ENCODE measurements around the gene ANGPTL2.
"Not testable (repeated sequence)": the region's sequence is repeated elsewhere in the genome, so short reads cannot be mapped to it uniquely, and the experiment has no call there.

Gene ANGPTL2

GRCh38 chr9:127154390-127155191, 32.2 kb upstream of the ANGPTL2 start:
- no peak for DNase-seq (ENCODE audit: low spot score)

GRCh38 chr9:127154003-127154389, 31.6 kb upstream of the ANGPTL2 start:
- DNase-seq (ENCODE audit: low spot score), result no peak

- DNase-seq (ENCODE audit: low spot score), result no peak
These were observed 31.1 kb upstream of the ANGPTL2 start for GRCh38 chr9:127153501-127153900.

- no peak for DNase-seq (ENCODE audit: low spot score)
These were observed 27.3 kb upstream of the ANGPTL2 start for GRCh38 chr9:127149463-127150390.

GRCh38 chr9:127149010-127149409, 26.6 kb upstream of the ANGPTL2 start:
- DNase-seq (ENCODE audit: low spot score), result no peak

GRCh38 chr9:127148014-127148413, 25.6 kb upstream of the ANGPTL2 start:
- DNase-seq (ENCODE audit: low spot score), result no peak

- DNase-seq (ENCODE audit: low spot score), result no peak
These were observed 24.8 kb upstream of the ANGPTL2 start for GRCh38 chr9:127147251-127147650.

GRCh38 chr9:127146841-127147240, 24.4 kb upstream of the ANGPTL2 start:
- not testable (repeated sequence) for DNase-seq (ENCODE audit: low spot score)

GRCh38 chr9:127144670-127145445, 22.4 kb upstream of the ANGPTL2 start:
- DNase-seq (ENCODE audit: low spot score), result no peak

- DNase-seq (ENCODE audit: low spot score), result no peak
These were observed 21.6 kb upstream of the ANGPTL2 start for GRCh38 chr9:127143920-127144465.

- DNase-seq (ENCODE audit: low spot score), result no peak
These were observed 20.6 kb upstream of the ANGPTL2 start for GRCh38 chr9:127142931-127143464.

GRCh38 chr9:127142291-127142690, 19.9 kb upstream of the ANGPTL2 start:
- no peak for DNase-seq (ENCODE audit: low spot score)

GRCh38 chr9:127140842-127141675, 18.6 kb upstream of the ANGPTL2 start:
- DNase-seq (ENCODE audit: low spot score), result no peak

- no peak for DNase-seq (ENCODE audit: low spot score)
These were observed 17.7 kb upstream of the ANGPTL2 start for GRCh38 chr9:127140181-127140580.

GRCh38 chr9:127139775-127140174, 17.3 kb upstream of the ANGPTL2 start:
- DNase-seq (ENCODE audit: low spot score), result no peak

GRCh38 chr9:127139071-127139731, 16.8 kb upstream of the ANGPTL2 start:
- no peak for DNase-seq (ENCODE audit: low spot score)

- DNase-seq (ENCODE audit: low spot score), result no peak
These were observed 16.0 kb upstream of the ANGPTL2 start for GRCh38 chr9:127138444-127138843.

- no peak for DNase-seq (ENCODE audit: low spot score)
These were observed 15.4 kb upstream of the ANGPTL2 start for GRCh38 chr9:127137640-127138360.

- DNase-seq (ENCODE audit: low spot score), result no peak
These were observed 14.6 kb upstream of the ANGPTL2 start for GRCh38 chr9:127136880-127137639.
